GM12878 (cell line): ENCODE results near the gene RAB4B. TPM values are rescaled to one million over a fixed set of nuclear protein-coding genes. Genes with fewer than 3 reads are reported as not detected.
"Not testable (repeated sequence)": the region's sequence is repeated elsewhere in the genome, so short reads cannot be mapped to it uniquely, and the experiment has no call there.

Experiments
- ATAC-seq: fragments of 200-7000 bp; cut with Tn5 transposase; 3 replicates; pipeline ENCODE4 v1.9.1; 2020; ENCODE audit warnings: mild to moderate bottlenecking, moderate library complexity
- BruUV-seq: library from RNA; stranded (reverse); fragments of 400-500 nt; replicated peaks from 2 replicates; lab custom pipeline; 2021; lab: Mats Ljungman, UMichigan
- CTCF ChIA-PET: fragments of 300-600 bp; sonication (Branson Sonifier 250); formaldehyde crosslinking; extraction: SDS; loops from one replicate; lab custom pipeline; 2021; ENCODE audit warnings: inconsistent platforms; lab: Yijun Ruan, JAX
- POLR2A ChIA-PET: fragments of 350-600 bp; formaldehyde crosslinking; extraction: SDS; loops from one replicate; lab custom pipeline; 2021; ENCODE audit warnings: inconsistent platforms; lab: Charles Lee
- RAD21 ChIA-PET: fragments of 300-600 bp; sonication (Branson Sonifier 250); formaldehyde crosslinking; loops from one replicate; lab custom pipeline; 2023; ENCODE audit warnings: antibody characterized with exemption; ENCODE audit not compliant: unreplicated experiment; lab: Charles Lee
- SMC1A ChIA-PET: fragments of 300-600 bp; sonication (Branson Sonifier 250); formaldehyde crosslinking; loops from one replicate; lab custom pipeline; 2023; ENCODE audit not compliant: unreplicated experiment, uncharacterized antibody; lab: Charles Lee
- DNase-seq: peaks from one replicate; pipeline ENCODE4 v3.0.0-alpha.2; 2011; ENCODE audit warnings: low read depth, low spot score
- FAIRE-seq: peaks from 3 replicates; lab custom pipeline; 2011; peaks lifted over from hg19 to GRCh38; lab: Jason Lieb, UNC
- H2AFZ ChIP-seq: 2 replicates; pipeline ENCODE4 v1.6.0; 2011; ENCODE audit warnings: low read depth, low read length, control low read depth; ENCODE audit not compliant: control insufficient read depth
- H3K27ac ChIP-seq: 2 replicates; pipeline ENCODE4 v1.5.1; 2011; ENCODE audit warnings: control low read depth; ENCODE audit not compliant: control insufficient read depth, insufficient read depth
- H3K27me3 ChIP-seq, 2 experiments: replicated peaks in 1 of 2; 2 replicates each; pipeline versions ENCODE4 v1.6.0 to v1.6.1; 2011; ENCODE audit warnings: low read length in 1 of 2; ENCODE audit not compliant: control insufficient read depth in 2 of 2, insufficient read depth in 2 of 2
- H3K36me3 ChIP-seq, 2 experiments: 2 replicates each; pipeline ENCODE4 v1.5.1; 2011; ENCODE audit warnings: low read length in 1 of 2; ENCODE audit not compliant: control insufficient read depth in 2 of 2, insufficient read depth in 2 of 2
- H3K4me1 ChIP-seq: 2 replicates; pipeline ENCODE4 v1.6.1; 2011; ENCODE audit warnings: mild to moderate bottlenecking, low read length, moderate library complexity, mixed read lengths; ENCODE audit not compliant: control insufficient read depth, insufficient read depth
- H3K4me2 ChIP-seq: 2 replicates; pipeline ENCODE4 v1.6.0; 2011; ENCODE audit warnings: control low read depth; ENCODE audit not compliant: control insufficient read depth, insufficient read depth
- H3K4me3 ChIP-seq: fragments of 200-600 bp; sonication (generic); 2 replicates; pipeline ENCODE4 v1.5.1; 2016
- H3K79me2 ChIP-seq: 2 replicates; pipeline ENCODE4 v1.6.0; 2011; ENCODE audit warnings: low read length; ENCODE audit not compliant: control insufficient read depth, insufficient read depth
- H3K9ac ChIP-seq: 2 replicates; pipeline ENCODE4 v1.8.0; 2011; ENCODE audit warnings: low read length, control low read depth, mixed read lengths; ENCODE audit not compliant: control insufficient read depth, insufficient read depth
- H3K9me3 ChIP-seq: replicated peaks from 3 replicates; pipeline ENCODE4 v1.5.1; 2011; ENCODE audit warnings: mild to moderate bottlenecking, low read length; ENCODE audit not compliant: control insufficient read depth, insufficient read depth
- H4K20me1 ChIP-seq: 2 replicates; pipeline ENCODE4 v1.6.0; 2011; ENCODE audit not compliant: control insufficient read depth, insufficient read depth
- CEBPB ChIP-seq, 2 experiments: fragments of 150-350 bp in 1 of 2; IDR thresholded peaks; 2 replicates each; pipeline ENCODE4 v1.6.1; 2012 to 2014; ENCODE audit warnings: low read depth in 2 of 2, low read length in 2 of 2, borderline replicate concordance in 1 of 2, inconsistent platforms in 1 of 2
- EP300 ChIP-seq, 2 experiments: fragments of 150-350 bp in 1 of 2; IDR thresholded peaks; 2 replicates each; pipeline ENCODE4 v1.6.1; 2011 to 2012; ENCODE audit warnings: low read depth in 2 of 2, low read length in 2 of 2, borderline replicate concordance in 1 of 2, improper control_type of control experiment in 1 of 2, inconsistent platforms in 1 of 2; ENCODE audit not compliant: control insufficient read depth in 1 of 2
- ESRRA ChIP-seq: IDR thresholded peaks from 2 replicates; pipeline ENCODE4 v1.6.1; 2012; ENCODE audit warnings: mild to moderate bottlenecking, low read length, improper control_type of control experiment
- HDAC2 ChIP-seq: fragments of 200-600 bp; sonication (generic); IDR thresholded peaks from 2 replicates; pipeline ENCODE4 v1.6.1; 2017
- NFYB ChIP-seq: IDR thresholded peaks from 2 replicates; pipeline ENCODE4 v1.6.1; 2011; ENCODE audit warnings: low read depth, mild to moderate bottlenecking, low read length, improper control_type of control experiment, moderate library complexity; ENCODE audit not compliant: insufficient read depth
- PKNOX1 ChIP-seq: fragments of 450-650 bp; IDR thresholded peaks from 2 replicates; pipeline ENCODE4 v1.6.1; 2016; ENCODE audit warnings: mild to moderate bottlenecking
- WGBS: methylation state at CpG from one replicate; pipeline ENCODE4 v1.1.6; 2016; ENCODE audit warnings: low lambda C conversion rate; ENCODE audit not compliant: insufficient replicate concordance, insufficient coverage; ENCODE audit errors: missing lambda C conversion rate; 5-methylcytosine and 5-hydroxymethylcytosine counted together
- in situ Hi-C: fragments of 300-500 bp; cut with MboI; formaldehyde crosslinking; loops from 9 replicates; pipeline ENCODE4 v1.14.3; 2018; ENCODE audit warnings: mixed read lengths
- intact Hi-C: fragments of 100-400 bp; cut with micrococcal nuclease; formaldehyde crosslinking; loops from one replicate; pipeline ENCODE4 v1.14.2; 2022; ENCODE audit not compliant: unreplicated experiment
- polyA plus RNA-seq, 11 experiments: library from polyadenylated mRNA; depleted of rRNA in 4 of 11; unstranded in 6 of 11; stranded (reverse) in 5 of 11; fragments of >200 nt; fragmentation: Nextera tagmentation in 4 of 11; fragmentation: Illumina TruSeq in 1 of 11; extraction: Ambion mirVana in 4 of 11; extraction: Trizol in 1 of 11; gene quantifications; 1 replicate in 1 of 11; 2 replicates in 10 of 11; pipeline versions ENCODE4 v1.2.1 to v1.2.3, GENCODE V29; 2011 to 2016; ENCODE audit warnings: inconsistent platforms in 2 of 11, missing spikeins in 2 of 11, low read depth in 1 of 11
- total RNA-seq, 4 experiments: library from RNA; depleted of rRNA in 3 of 4; stranded (reverse); fragments of >200 nt in 3 of 4; fragmentation: Illumina TruSeq in 1 of 4; extraction: Trizol in 1 of 4; gene quantifications; 2 replicates each; pipeline versions ENCODE4 v1.2.1 to v1.2.3, GENCODE V29; 2013 to 2021

The RAB4B gene
- total and polyA plus RNA-seq, 10 of the 15 experiments (the other 5 are each of a cell fraction or from before 2014, with no cell fraction given), result 0.60 to 51.5 (median 27.7) TPM

DNA sequence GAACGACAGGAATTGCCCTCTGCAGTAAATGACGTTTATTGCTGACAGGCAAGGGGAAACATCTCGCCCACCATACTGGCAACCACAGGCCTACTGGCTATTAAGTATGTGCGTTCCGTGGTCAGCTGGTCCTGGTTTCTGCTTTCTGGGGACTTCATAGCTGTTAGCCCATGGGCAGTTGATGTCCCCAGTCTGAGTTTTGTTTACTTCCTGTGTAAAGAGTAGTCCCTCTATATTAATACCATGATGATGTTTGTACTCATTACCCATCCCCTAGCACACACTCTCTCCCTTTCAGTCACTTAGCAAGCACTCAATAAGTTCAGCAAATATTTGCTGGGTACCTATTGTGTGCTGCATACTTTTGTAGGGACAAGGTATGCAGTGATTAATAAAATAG is 9.2 kb upstream of the RAB4B start:
- Histone ChIP-seq H3K9me3 (peaks cover 2% of the 10 kb centered on the region), H3K79me2 (no peaks in the 10 kb centered on the region)
- WGBS, result 65% methylated on average over 5 of the region's 5 CpGs
- no peak for TF ChIP-seq ESRRA
- TF ChIP-seq CEBPB (IDR thresholded peaks at IDR 0.05; ENCODE audit: borderline replicate concordance in 1 of 2, low read depth in 2 of 2, low read length in 2 of 2), result no peak
- no peak for TF ChIP-seq EP300 (IDR thresholded peaks at IDR 0.05; ENCODE audit: borderline replicate concordance in 1 of 2, control insufficient read depth in 1 of 2, low read depth in 2 of 2, low read length in 2 of 2)
- TF ChIP-seq HDAC2, result no peak
- TF ChIP-seq, all 136 proteins: peak for 0
- SMC1A ChIA-PET, result interaction anchor here (2.3 to 11.2 kb wide), 2 partner anchors 9 to 16 kb away, joined by 5 to 256 read pairs; partner anchors contain the start of genes ACTMAP, RAB4B and SNRPA
- intact Hi-C loops, result no loop called here
- in situ Hi-C loops, result no loop called here
- H3K9ac ChIP-seq, result no peak overlapping the region
- no peak overlapping the region for H3K27ac ChIP-seq
- DNase-seq (no peak), FAIRE-seq (no peak), ATAC-seq (no peak)
- H3K4me2 ChIP-seq, result no peak overlapping the region
- no TSS peak for BruUV-seq
- POLR2A ChIA-PET, result no interaction called here
- no peaks in the 10 kb centered on the region for H4K20me1 ChIP-seq
- H3K4me3 ChIP-seq, result no peak overlapping the region
- RAD21 ChIA-PET, result no interaction called here
- peaks cover 15 to 16% of the 10 kb centered on the region in 2 experiments; a peak in 3 of 4 replicates for H3K36me3 ChIP-seq
- H3K4me1 ChIP-seq, result no peaks in the 10 kb centered on the region
- CTCF ChIA-PET, result no interaction called here
- H2AFZ ChIP-seq, result no peak overlapping the region
- H3K27me3 ChIP-seq, result no peaks in the 10 kb centered on the region

DNA sequence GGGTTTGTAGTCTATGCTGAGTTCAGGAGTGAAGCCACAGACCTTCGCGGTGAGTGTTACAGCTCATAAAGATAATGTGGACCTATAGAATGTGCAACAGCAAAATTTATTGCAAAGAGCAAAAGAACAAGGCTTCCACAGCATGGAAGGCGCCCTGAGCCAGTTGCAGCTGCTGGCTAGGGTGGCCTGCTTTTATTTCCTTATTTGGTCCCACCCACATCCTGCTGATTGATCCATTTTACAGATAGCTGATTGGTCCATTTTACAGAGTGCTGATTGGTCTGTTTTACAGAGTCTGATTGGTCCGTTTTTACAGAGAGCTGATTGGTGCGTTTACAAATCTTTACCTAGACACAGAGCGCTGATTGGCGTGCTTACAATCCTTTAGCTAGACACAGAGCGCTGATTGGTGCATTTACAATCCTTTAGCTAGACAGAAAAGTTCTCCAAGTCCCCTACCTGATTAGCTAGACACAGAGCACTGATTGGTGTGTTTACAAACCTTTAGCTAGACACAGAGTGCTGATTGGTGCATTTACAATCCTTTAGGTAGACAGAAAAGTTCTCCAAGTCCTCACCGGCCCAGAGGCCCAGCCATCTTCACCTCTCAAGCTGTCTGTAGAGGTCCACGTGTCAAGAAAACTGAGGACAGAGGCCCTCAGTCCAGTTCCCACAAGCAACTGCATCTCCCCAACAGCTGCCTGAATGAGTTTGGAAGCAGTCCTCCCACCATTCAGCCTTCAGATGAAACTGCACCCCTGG is 6.8 kb upstream of the RAB4B start:
- H3K27ac ChIP-seq, H3K36me3 ChIP-seq, H3K4me2 ChIP-seq, H3K9ac ChIP-seq, intact Hi-C loops, DNase-seq, H3K4me1 ChIP-seq, H4K20me1 ChIP-seq, H3K4me3 ChIP-seq, H3K79me2 ChIP-seq, FAIRE-seq, H3K9me3 ChIP-seq, H2AFZ ChIP-seq, RAD21 ChIA-PET, BruUV-seq, in situ Hi-C loops, H3K27me3 ChIP-seq: not testable (repeated sequence)
- SMC1A ChIA-PET, result interaction anchor here (11.2 kb wide), 1 partner anchor 18 kb away, joined by 256 read pairs; the partner anchor contains the start of genes ACTMAP and SNRPA
- peak; percentile 21; the same call in 2 of the 3 replicates for ATAC-seq
- CTCF ChIA-PET, result interaction anchor here (0.6 to 2.7 kb wide), 3 partner anchors 14 to 34 kb away, joined by 3 to 12 read pairs (median 8); no protein-coding TSS in a partner anchor
- WGBS, result 100% methylated on average over 10 of the region's 10 CpGs
- POLR2A ChIA-PET, result interaction anchor here (0.6 to 3.1 kb wide), 4 partner anchors 8 to 22 kb away, joined by 3 to 14 read pairs (median 5); no protein-coding TSS in a partner anchor
- TF ChIP-seq PKNOX1, result peak; percentile 50; the same call in 1 of the 2 replicates
- peak; percentile 78 for TF ChIP-seq NFYB
